Calu3 (cell line): ENCODE data around the gene ARL8A. TPM values are rescaled to one million over a fixed set of nuclear protein-coding genes. Genes with fewer than 3 reads are reported as not detected.

ENCODE experiments used
- BruUV-seq: library from RNA; stranded (reverse); fragments of 400-500 nt; replicated peaks from 2 replicates; lab custom pipeline; 2021; lab: Mats Ljungman, UMichigan
- CTCF ChIA-PET: fragments of 300-600 bp; sonication (Branson Sonifier 250); formaldehyde crosslinking; loops from one replicate; lab custom pipeline; 2022; ENCODE audit warnings: antibody characterized with exemption; lab: Charles Lee
- DNase-seq: peaks from one replicate; pipeline ENCODE4 v3.0.0; 2022
- H3K27ac Mint-ChIP-seq: one replicate; pipeline ENCODE4 v1.8.0; 2022; ENCODE audit warnings: mixed read lengths; ENCODE audit not compliant: unreplicated experiment
- H3K27me3 Mint-ChIP-seq: one replicate; pipeline ENCODE4 v1.8.0; 2022; ENCODE audit warnings: mixed read lengths; ENCODE audit not compliant: unreplicated experiment
- H3K36me3 Mint-ChIP-seq: one replicate; pipeline ENCODE4 v1.8.0; 2022; ENCODE audit warnings: mild to moderate bottlenecking, moderate library complexity, mixed read lengths; ENCODE audit not compliant: insufficient read depth, unreplicated experiment
- H3K4me1 Mint-ChIP-seq: one replicate; pipeline ENCODE4 v1.8.0; 2022; ENCODE audit warnings: mild to moderate bottlenecking, low read depth, mixed read lengths; ENCODE audit not compliant: unreplicated experiment
- H3K4me3 Mint-ChIP-seq: one replicate; pipeline ENCODE4 v1.8.0; 2022; ENCODE audit warnings: mild to moderate bottlenecking, low read depth, moderate library complexity, mixed read lengths; ENCODE audit not compliant: unreplicated experiment
- H3K9me3 Mint-ChIP-seq: one replicate; pipeline ENCODE4 v1.8.0; 2022; ENCODE audit warnings: low read depth, mixed read lengths; ENCODE audit not compliant: unreplicated experiment
- intact Hi-C: fragments of 100-400 bp; cut with micrococcal nuclease; formaldehyde crosslinking; loops from one replicate; pipeline ENCODE4 v1.10.0; 2022; ENCODE audit not compliant: unreplicated experiment
- total RNA-seq: library from RNA; stranded (reverse); gene quantifications from 2 replicates; pipeline ENCODE4 v1.2.3, GENCODE V29; 2022
- TF ChIP-seq, protein P1 (sequence below): fragments of 200-600 bp; IDR thresholded peaks from one replicate; pipeline ENCODE4 v1.8.0; 2022; ENCODE audit warnings: antibody characterized with exemption; ENCODE audit not compliant: unreplicated experiment

The ARL8A gene
- total RNA-seq, 1 experiment from 2014 or later = 64.1 TPM

DNA sequence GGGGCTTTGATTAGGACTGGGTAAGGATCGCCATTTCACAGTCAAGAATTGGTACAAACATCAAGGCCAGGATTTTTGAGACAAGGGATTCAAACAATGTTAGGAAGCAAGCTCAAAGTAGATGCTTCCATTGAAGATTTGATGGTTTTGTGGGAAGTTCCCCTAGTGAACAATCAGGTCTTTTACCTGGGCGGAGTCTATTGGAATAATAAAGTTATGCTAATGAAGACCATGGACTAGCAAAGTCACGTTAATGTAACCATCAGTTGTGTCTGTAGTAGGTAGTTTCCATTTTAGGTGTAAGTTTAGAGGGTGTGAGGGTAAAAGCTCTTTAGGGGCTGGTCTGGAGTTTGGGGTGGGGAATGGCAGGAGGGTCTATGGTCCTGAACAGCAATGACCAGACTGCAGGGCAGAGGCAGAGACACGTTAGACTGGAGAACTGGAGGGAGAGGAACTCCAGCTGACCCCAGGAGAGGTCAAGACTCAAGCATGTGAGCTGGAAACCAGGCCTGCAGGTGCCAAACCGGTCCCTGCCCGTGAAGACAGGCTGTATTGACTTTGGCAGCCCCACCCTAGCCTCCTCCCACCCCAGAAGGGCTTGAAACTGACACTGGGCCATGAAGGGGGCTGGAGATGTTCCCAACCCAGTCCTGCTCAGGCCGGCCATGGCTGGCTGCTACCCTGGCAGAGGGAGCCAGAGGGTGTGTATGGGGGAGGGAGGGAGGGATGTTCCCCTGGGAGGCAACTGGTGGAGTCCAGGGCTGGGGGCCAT, 57.8 kb downstream of the ARL8A start:
- Mint-ChIP-seq H3K36me3 (peaks cover 26% of the 10 kb centered on the region), H3K27ac (peak overlapping the region; percentile 99), H3K4me3 (peak overlapping the region; percentile 67), H3K4me1 (peaks cover 61% of the 10 kb centered on the region), H3K9me3 (no peaks in the 10 kb centered on the region), H3K27me3 (no peaks in the 10 kb centered on the region)
- intact Hi-C loops = no loop called here
- BruUV-seq = TSS peak; percentile 85
- peak; percentile 72 for DNase-seq
- CTCF ChIA-PET = interaction anchor here (0.7 to 3.0 kb wide), 12 partner anchors 10 to 681 kb away, joined by 3 to 26 read pairs (median 3); partner anchors contain the start of gene ELF3
- TF ChIP-seq, protein P1, sequence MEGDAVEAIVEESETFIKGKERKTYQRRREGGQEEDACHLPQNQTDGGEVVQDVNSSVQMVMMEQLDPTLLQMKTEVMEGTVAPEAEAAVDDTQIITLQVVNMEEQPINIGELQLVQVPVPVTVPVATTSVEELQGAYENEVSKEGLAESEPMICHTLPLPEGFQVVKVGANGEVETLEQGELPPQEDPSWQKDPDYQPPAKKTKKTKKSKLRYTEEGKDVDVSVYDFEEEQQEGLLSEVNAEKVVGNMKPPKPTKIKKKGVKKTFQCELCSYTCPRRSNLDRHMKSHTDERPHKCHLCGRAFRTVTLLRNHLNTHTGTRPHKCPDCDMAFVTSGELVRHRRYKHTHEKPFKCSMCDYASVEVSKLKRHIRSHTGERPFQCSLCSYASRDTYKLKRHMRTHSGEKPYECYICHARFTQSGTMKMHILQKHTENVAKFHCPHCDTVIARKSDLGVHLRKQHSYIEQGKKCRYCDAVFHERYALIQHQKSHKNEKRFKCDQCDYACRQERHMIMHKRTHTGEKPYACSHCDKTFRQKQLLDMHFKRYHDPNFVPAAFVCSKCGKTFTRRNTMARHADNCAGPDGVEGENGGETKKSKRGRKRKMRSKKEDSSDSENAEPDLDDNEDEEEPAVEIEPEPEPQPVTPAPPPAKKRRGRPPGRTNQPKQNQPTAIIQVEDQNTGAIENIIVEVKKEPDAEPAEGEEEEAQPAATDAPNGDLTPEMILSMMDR = no peak

DNA sequence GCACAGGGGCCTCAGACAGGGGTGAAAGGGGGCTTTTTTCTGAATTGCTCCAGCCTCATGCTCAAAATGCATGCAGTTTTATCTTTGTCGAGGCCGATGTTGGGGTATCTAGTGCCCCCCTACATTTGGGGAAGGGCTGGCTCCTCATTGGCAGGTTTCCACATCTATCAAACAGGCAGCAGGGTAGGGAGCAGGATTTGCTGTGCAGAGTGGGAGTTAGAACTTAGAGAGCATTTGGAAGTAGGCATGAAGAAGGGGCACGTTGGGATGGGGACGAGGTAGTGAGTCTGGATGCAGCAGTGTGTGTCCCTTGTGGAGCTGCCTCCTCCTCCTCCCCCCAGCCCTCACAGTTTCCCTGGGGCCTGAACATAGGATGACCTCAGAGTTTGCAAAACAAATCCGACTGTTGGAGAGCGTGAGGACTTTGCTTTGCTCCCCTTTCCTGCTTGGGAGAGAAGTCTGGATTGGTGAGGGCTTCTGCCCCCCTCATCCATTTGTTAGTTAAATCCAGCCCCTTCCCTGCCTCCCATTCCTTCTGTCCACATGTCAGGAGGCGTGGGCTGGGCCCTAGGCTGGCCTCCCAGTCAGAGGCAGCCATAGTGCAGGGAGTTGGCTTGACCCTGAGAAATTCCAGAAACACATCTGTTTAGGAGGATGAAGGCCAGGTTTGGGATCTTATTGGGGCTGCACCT, 58.7 kb downstream of the ARL8A start:
- Mint-ChIP-seq H3K9me3 (no peaks in the 10 kb centered on the region), H3K4me1 (peaks cover 61% of the 10 kb centered on the region), H3K27ac (peak overlapping the region; percentile 99), H3K4me3 (peak overlapping the region; percentile 67), H3K36me3 (peaks cover 29% of the 10 kb centered on the region), H3K27me3 (no peaks in the 10 kb centered on the region)
- TF ChIP-seq, protein P1 = no peak
- peak; percentile 73 for DNase-seq
- no TSS peak for BruUV-seq
- intact Hi-C loops = loop anchor here (1.0 to 2.0 kb wide), 5 partner anchors 20 to 77 kb away; no protein-coding TSS in a partner anchor
- CTCF ChIA-PET = interaction anchor here (0.6 to 3.0 kb wide), 14 partner anchors 11 to 78 kb away, joined by 3 to 26 read pairs (median 4); partner anchors contain the start of gene ELF3

DNA sequence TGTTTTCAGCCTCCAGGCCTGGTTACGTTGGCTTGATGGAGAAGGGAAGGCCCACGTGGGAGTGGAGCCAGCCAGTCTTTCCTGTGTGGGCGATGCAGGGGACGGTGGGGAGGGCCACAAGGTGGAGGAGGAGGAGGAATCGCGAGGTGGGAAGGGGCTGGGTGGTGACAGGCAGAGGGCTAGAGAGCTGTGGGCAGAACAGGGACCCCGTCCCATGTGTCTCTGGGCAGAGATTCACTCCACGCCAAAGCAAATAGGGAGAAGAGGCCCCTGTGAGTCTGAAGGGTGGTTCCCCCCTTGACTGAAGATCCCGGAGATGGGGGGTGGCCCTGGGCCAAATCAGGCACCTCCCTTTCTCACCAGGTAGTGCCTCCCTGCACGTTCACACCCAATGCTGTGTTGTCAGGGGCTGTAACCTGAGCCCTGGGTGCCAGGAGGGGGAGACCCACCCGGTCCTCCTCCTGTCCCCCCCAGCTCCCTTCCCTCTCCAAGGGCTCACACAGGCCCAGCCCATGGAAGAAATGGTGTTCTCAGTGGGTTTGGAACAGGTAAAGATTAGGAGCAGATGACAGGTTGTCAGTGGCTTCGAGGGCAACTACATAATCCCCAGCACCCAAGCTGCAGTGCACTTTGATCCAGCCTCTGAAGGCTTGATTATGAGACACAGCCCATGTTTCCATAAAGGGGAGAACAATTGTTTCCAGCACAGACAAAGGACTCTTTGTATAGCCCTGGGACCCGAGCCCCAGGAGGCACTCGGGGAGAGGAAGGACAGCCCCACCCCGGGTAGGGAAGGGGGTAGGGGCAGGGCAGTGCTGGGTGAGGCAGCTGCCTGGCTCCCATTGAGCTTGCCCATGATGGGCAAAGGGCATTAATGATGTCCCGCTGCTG, 59.5 kb downstream of the ARL8A start:
- intact Hi-C loops = loop anchor here (1.0 to 2.0 kb wide), 5 partner anchors 21 to 76 kb away; no protein-coding TSS in a partner anchor
- peak; percentile 97 for DNase-seq
- Mint-ChIP-seq H3K27me3 (no peaks in the 10 kb centered on the region), H3K4me1 (peaks cover 62% of the 10 kb centered on the region), H3K4me3 (peak overlapping the region; percentile 67), H3K36me3 (peaks cover 32% of the 10 kb centered on the region), H3K9me3 (no peaks in the 10 kb centered on the region), H3K27ac (peak overlapping the region; percentile 99)
- CTCF ChIA-PET = interaction anchor here (0.6 to 3.0 kb wide), 11 partner anchors 16 to 77 kb away, joined by 3 to 26 read pairs (median 4); partner anchors contain the start of gene ELF3
- TSS peak; percentile 80 for BruUV-seq
- TF ChIP-seq, protein P1 = no peak

Other genes with a start within 250 kb of the ARL8A start
- gene LMOD1, start 198.2 kb downstream of the ARL8A start, total RNA-seq = not detected in 2 replicates
- gene TIMM17A, start 189.2 kb downstream of the ARL8A start, total RNA-seq = 78.5 and 85.3 TPM in 2 replicates
- 86.1 and 91.6 TPM in 2 replicates for gene RNPEP, start 162.1 kb downstream of the ARL8A start, total RNA-seq
- gene ELF3, start 134.2 kb downstream of the ARL8A start, total RNA-seq = 830 and 907 TPM in 2 replicates
- gene GPR37L1, start 21.8 kb downstream of the ARL8A start, total RNA-seq = 0.12 and 0.22 TPM in 2 replicates
- gene PTPN7, start 15.9 kb upstream of the ARL8A start, total RNA-seq = not detected in 2 replicates
- gene LGR6, start 49.1 kb upstream of the ARL8A start, total RNA-seq = not detected in 2 replicates
- gene UBE2T, start 197.2 kb upstream of the ARL8A start, total RNA-seq = 69.0 and 79.6 TPM in 2 replicates
- 31.8 and 32.9 TPM in 2 replicates for gene PPP1R12B, start 204.0 kb upstream of the ARL8A start, total RNA-seq